Measurements from ENCODE around the gene RBM26. TPM values are rescaled to one million over a fixed set of nuclear protein-coding genes. Genes with fewer than 3 reads are reported as not detected.

Gene RBM26
- total and polyA plus RNA-seq, 12 donors: 7.5 to 46.8 (median 24.5) TPM

- H3K9me3 ChIP-seq: no peaks in the 10 kb centered on the region
- H3K36me3 ChIP-seq: peaks cover 0 to 98% (median 23%) of the 10 kb centered on the region in 9 donors
- no peak for ATAC-seq
- no peaks in the 10 kb centered on the region for H3K27me3 ChIP-seq
- H3K4me1 ChIP-seq: peaks cover 0 to 2% (median 0%) of the 10 kb centered on the region in 9 donors
- no peak overlapping the region for H3K27ac ChIP-seq
- intact Hi-C loops (cut with DNase I): no loop called here
- no peak overlapping the region for H3K4me3 ChIP-seq
- TF ChIP-seq CTCF (IDR thresholded peaks at IDR 0.05): no peak
- WGBS, 2 donors: 95 to 97% methylated on average over 6 of the region's 6 CpGs
- no peak for DNase-seq
These were observed 59.6 kb downstream of the RBM26 start for GRCh38 chr13:79346300-79346914.

DNA sequence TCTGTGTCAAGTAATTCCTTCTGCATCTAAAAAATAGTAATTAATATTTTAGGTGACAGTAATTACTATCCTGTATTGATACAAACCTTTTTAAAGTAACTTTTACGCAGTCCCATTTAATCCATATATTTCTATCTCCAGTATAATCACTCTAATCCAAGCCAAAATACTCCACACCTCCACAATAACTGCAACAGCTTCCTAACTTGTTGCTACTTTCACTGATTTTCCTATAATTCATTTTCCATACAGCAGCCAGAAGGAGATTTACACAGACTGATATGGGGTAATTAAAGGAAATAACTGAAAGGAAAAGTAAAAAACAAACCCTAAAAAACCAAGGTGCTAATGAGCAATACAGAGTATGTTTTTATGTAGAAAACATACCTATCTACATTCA lies 64.9 kb downstream of the RBM26 start:
- ATAC-seq (no peak), DNase-seq (no peak)
- no peaks in the 10 kb centered on the region for H3K9me3 ChIP-seq
- H3K27ac ChIP-seq: no peak overlapping the region
- no peak for TF ChIP-seq CTCF (IDR thresholded peaks at IDR 0.05)
- H3K36me3 ChIP-seq: peaks cover 0 to 100% (median 56%) of the 10 kb centered on the region in 9 donors
- H3K4me3 ChIP-seq: no peak overlapping the region
- WGBS, 2 donors: 98% methylated on average over 1 of the region's 1 CpG
- no peaks in the 10 kb centered on the region for H3K27me3 ChIP-seq
- H3K4me1 ChIP-seq: no peaks in the 10 kb centered on the region
- intact Hi-C loops (cut with DNase I): no loop called here

- 93 to 96% methylated on average over 2 of the region's 2 CpGs for WGBS, 2 donors
- H3K4me1 ChIP-seq: no peaks in the 10 kb centered on the region
- no peaks in the 10 kb centered on the region for H3K9me3 ChIP-seq
- H3K36me3 ChIP-seq: peaks cover 0 to 100% (median 60%) of the 10 kb centered on the region in 9 donors
- DNase-seq (no peak), ATAC-seq (no peak)
- TF ChIP-seq CTCF (IDR thresholded peaks at IDR 0.05): no peak
- no peaks in the 10 kb centered on the region for H3K27me3 ChIP-seq
- no peak overlapping the region for H3K27ac ChIP-seq
- H3K4me3 ChIP-seq: no peak overlapping the region
- intact Hi-C loops (cut with DNase I): no loop called here
These were observed 65.6 kb downstream of the RBM26 start for GRCh38 chr13:79340490-79340889.

GRCh38 chr13:79338343-79338742 lies 67.7 kb downstream of the RBM26 start:
- Histone ChIP-seq H3K9me3 (no peaks in the 10 kb centered on the region), H3K27me3 (no peaks in the 10 kb centered on the region), H3K36me3 (peaks cover 0 to 100% (median 55%) of the 10 kb centered on the region in 9 donors), H3K27ac (no peak overlapping the region), H3K4me1 (no peaks in the 10 kb centered on the region), H3K4me3 (no peak overlapping the region)
- intact Hi-C loops (cut with DNase I): no loop called here
- ATAC-seq: no peak
- DNase-seq: no peak
- TF ChIP-seq CTCF (IDR thresholded peaks at IDR 0.05): no peak
- 96 to 98% methylated on average over 3 of the region's 3 CpGs for WGBS, 2 donors

Data from heart right ventricle (tissue), 16 donors.